SJCRH30 (cell line): ENCODE measurements around the gene PCCA. TPM values are rescaled to one million over a fixed set of nuclear protein-coding genes. Genes with fewer than 3 reads are reported as not detected.

Experiments
- DNase-seq, 2 experiments: peaks; one replicate each; pipeline ENCODE4 v3.0.0-alpha.2; 2015 to 2020
- H3K27ac ChIP-seq: fragments of 250-450 bp; sonication (Bioruptor Pico); 2 replicates; pipeline ENCODE4 v1.5.1; 2020; ENCODE audit warnings: mild to moderate bottlenecking, moderate library complexity
- H3K27me3 ChIP-seq: fragments of 250-450 bp; sonication (Bioruptor Pico); 2 replicates; pipeline ENCODE4 v1.5.1; 2020; ENCODE audit warnings: mild to moderate bottlenecking, moderate library complexity
- H3K36me3 ChIP-seq: fragments of 250-450 bp; sonication (Bioruptor Pico); 2 replicates; pipeline ENCODE4 v1.5.1; 2020; ENCODE audit warnings: mild to moderate bottlenecking, moderate library complexity
- H3K4me1 ChIP-seq: fragments of 250-450 bp; sonication (Bioruptor Pico); 2 replicates; pipeline ENCODE4 v1.5.1; 2020; ENCODE audit warnings: mild to moderate bottlenecking, moderate library complexity
- H3K4me3 ChIP-seq: fragments of 250-450 bp; sonication (Bioruptor Pico); 2 replicates; pipeline ENCODE4 v1.5.1; 2020; ENCODE audit warnings: mild to moderate bottlenecking, moderate library complexity
- H3K9me3 ChIP-seq: fragments of 250-450 bp; sonication (Bioruptor Pico); replicated peaks from 2 replicates; pipeline ENCODE4 v1.5.1; 2020; ENCODE audit warnings: mild to moderate bottlenecking, moderate library complexity
- total RNA-seq: library from RNA; depleted of rRNA; stranded (reverse); fragments of >200 nt; shearing (Covaris generic); gene quantifications from 2 replicates; pipeline ENCODE4 v1.2.3, GENCODE V29; 2014

Gene PCCA
- total RNA-seq, 1 experiment from 2014 or later, result 23.4 TPM

- H3K4me1 ChIP-seq, result peaks cover 6% of the 10 kb centered on the region; the same call in 1 of the 2 replicates
- no peak overlapping the region for H3K4me3 ChIP-seq
- H3K27ac ChIP-seq, result no peak overlapping the region; the same call in 1 of the 2 replicates
- H3K9me3 ChIP-seq, result no peaks in the 10 kb centered on the region
- no peak for DNase-seq
- H3K27me3 ChIP-seq, result no peaks in the 10 kb centered on the region
- H3K36me3 ChIP-seq, result peaks cover 10% of the 10 kb centered on the region
Measured at GRCh38 chr13:100333141-100333540, 244.2 kb downstream of the PCCA start.

DNA sequence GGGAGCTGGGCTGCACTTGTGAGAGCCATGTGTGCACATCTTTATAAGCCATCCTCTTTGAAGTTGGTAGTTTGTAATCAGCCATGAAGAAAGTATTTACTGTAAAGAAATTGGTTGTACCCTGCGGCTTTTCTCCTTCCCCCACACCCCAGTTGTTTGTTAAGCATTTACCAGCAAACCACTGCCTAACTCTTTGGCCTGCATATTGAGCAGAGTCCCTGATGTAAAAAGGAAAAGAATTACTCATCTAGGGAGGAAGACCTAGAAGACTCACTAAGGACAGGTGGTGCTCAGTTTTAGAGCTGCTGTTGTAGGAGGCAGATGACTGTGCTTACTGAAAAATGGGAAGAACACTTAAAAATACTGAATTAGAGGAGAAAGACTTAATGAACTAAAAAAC lies 245.3 kb downstream of the PCCA start:
- peaks cover 6% of the 10 kb centered on the region; the same call in 1 of the 2 replicates for H3K4me1 ChIP-seq
- peaks cover 7% of the 10 kb centered on the region for H3K36me3 ChIP-seq
- DNase-seq, result peak; percentile 7 to 40
- H3K9me3 ChIP-seq, result no peaks in the 10 kb centered on the region
- no peak overlapping the region for H3K27ac ChIP-seq
- H3K27me3 ChIP-seq, result no peaks in the 10 kb centered on the region
- H3K4me3 ChIP-seq, result no peak overlapping the region

DNA sequence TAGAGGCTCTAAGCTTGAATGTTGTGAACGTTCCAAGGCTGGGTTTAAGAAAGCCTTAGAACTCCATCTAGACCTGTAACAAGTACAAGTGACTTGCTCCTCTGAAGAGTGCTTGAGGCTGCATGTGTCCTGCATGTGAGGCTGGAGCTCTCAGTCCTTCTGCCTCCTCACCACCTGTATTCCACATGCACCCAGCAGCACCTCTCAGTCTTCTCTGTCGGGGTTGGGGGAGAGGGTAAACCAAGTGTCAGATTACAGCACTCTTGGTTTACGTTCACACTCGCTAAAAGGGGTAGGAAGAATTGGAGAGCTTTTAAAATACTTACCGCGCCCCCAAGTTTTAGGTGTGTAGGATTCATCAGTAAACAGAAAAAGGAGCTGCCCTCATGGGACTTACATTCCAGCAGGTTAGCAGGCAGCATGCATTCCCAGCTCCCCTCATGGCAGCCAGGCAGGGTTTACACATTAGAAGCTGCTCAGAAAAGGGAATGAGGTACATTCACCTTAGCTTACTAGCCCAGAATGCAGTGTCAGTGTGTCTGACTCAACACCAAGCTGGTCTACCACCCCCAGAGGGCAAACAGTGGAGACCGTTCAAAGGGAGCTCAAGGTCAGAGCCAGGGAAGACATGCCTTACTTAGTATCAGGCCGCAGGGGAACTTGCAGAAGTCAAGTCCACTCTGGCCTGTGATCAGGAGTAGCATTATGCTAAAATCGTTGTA lies 248.1 kb downstream of the PCCA start:
- Histone ChIP-seq H3K36me3 (0 out of 2 replicates have a peak, but pooled peaks cover 7% of the 10 kb centered on the region), H3K4me3 (no peak overlapping the region), H3K4me1 (peaks cover 6% of the 10 kb centered on the region; the same call in 1 of the 2 replicates), H3K9me3 (no peaks in the 10 kb centered on the region), H3K27ac (no peak overlapping the region), H3K27me3 (no peaks in the 10 kb centered on the region)
- no peak for DNase-seq

DNA sequence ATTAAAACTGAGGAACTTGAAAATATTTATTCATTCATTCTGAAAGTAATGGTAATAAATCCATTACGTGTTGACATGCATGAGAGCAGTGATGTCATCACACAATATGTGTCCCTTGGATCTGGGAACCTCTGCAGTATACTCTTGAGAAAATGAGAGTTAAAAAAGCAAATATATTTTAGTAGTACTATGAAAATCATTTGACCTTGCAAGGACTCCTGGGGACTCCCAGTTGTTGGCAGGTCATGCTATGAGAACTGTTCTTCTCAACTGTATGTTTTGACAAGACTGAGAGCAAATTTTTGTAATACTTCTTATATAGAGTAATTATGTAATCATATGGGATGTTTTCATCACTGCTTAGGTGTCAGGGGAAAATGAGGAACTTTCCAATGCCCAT lies 249.4 kb downstream of the PCCA start:
- Histone ChIP-seq H3K9me3 (no peaks in the 10 kb centered on the region), H3K4me3 (no peak overlapping the region), H3K36me3 (0 out of 2 replicates have a peak, but pooled peaks cover 6% of the 10 kb centered on the region), H3K4me1 (peaks cover 6% of the 10 kb centered on the region; the same call in 1 of the 2 replicates), H3K27me3 (no peaks in the 10 kb centered on the region), H3K27ac (no peak overlapping the region)
- no peak for DNase-seq

DNA sequence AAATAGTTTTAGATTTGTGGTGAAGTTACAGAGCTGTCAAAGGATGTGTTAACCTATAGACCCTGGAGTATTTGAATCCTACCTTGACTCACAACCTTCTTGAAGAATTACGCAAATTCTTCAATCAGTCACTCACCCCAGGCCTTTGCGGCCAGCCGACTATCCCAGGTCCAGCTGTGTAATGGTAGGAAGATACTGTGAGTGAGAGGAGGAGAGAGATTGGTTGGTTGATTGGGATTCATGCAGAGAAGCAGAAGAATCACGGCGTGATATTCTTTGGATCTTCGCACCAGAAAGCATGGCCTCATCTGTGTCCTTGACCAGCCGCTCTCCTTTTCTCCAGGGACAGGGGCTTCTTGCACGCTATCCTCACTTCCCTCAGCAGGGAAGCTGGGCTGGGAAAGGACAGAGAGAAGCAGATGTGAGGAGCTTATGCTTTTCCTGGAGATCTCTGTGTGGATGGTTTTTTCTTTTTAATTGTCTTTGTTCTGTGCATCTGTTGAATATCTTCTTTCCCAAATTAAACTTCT lies 250.6 kb downstream of the PCCA start:
- H3K27me3 ChIP-seq, result no peaks in the 10 kb centered on the region
- no peaks in the 10 kb centered on the region for H3K4me1 ChIP-seq
- no peak overlapping the region for H3K4me3 ChIP-seq
- no peak overlapping the region for H3K27ac ChIP-seq
- DNase-seq, result no peak
- H3K36me3 ChIP-seq, result no peaks in the 10 kb centered on the region
- no peaks in the 10 kb centered on the region for H3K9me3 ChIP-seq

DNA sequence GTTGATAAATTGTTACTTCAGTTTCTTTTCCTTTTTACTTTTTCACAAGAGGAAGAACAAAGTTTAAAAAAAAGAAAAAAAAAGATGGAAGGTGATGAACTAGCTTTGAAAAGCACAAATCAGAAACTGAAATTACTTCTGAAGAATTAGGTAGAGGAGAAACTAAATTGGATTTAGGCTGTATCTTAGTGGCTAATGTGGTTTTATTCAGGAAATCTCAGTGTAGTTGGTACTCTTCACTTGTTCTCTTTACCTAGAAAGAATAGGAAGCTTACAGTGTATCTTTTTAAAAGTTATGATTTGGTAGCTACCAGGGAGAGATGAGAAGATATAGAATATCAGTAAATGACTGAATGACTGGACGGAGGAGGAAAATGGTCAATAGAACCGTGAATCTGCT lies 252.0 kb downstream of the PCCA start:
- H3K9me3 ChIP-seq, result no peaks in the 10 kb centered on the region
- H3K36me3 ChIP-seq, result no peaks in the 10 kb centered on the region
- no peaks in the 10 kb centered on the region for H3K4me1 ChIP-seq
- no peak overlapping the region for H3K4me3 ChIP-seq
- DNase-seq, result no peak
- no peak overlapping the region for H3K27ac ChIP-seq
- no peaks in the 10 kb centered on the region for H3K27me3 ChIP-seq

DNA sequence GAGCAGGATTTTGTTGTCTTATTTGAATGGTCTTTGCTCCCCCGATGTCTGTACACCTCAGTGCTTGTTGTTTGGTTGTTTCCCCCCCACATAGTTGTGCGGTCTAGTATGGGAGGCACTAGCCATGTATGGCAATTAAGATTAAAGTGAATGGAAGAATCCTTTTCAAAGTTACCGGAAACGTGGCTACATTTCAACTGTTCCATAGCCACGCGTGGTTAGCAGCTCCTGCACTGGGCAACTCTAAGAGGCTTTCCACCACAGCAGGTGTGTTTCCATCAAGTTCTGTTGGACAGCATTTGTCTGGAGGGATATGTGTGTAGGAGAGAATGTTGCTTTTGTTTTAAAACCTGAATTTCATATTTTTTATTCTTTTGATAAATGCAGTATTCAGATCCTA lies 252.4 kb downstream of the PCCA start:
- H3K4me3 ChIP-seq, result no peak overlapping the region
- no peak for DNase-seq
- no peak overlapping the region for H3K27ac ChIP-seq
- H3K27me3 ChIP-seq, result no peaks in the 10 kb centered on the region
- H3K36me3 ChIP-seq, result 0 out of 2 replicates have a peak, but pooled peaks cover 2% of the 10 kb centered on the region
- no peaks in the 10 kb centered on the region for H3K9me3 ChIP-seq
- H3K4me1 ChIP-seq, result no peaks in the 10 kb centered on the region

GRCh38 chr13:100344544-100344943 lies 255.7 kb downstream of the PCCA start:
- Histone ChIP-seq H3K9me3 (no peaks in the 10 kb centered on the region), H3K27ac (no peak overlapping the region)

DNA sequence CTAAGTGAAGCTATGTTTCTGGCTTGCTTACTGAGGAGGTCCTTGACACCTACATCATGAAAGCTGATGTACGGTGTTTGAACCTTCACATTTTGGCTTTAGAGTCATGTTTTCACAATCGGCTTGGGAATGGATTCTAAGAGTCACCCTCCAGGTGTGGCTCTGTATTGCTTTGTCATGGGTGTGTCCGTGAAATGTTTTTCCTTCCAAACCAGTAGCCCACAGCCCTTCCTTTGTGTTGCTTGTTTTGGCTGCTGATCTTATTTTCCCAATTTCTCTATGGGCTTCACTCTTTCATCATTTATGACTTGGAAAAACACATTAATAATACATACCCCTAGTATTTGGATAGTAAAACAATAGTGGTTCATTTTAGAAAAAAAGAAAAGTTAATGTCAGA lies 259.1 kb downstream of the PCCA start:
- peaks cover 16% of the 10 kb centered on the region for H3K4me1 ChIP-seq
- no peak for DNase-seq
- no peak overlapping the region for H3K27ac ChIP-seq
- H3K36me3 ChIP-seq, result 0 out of 2 replicates have a peak, but pooled peaks cover 5% of the 10 kb centered on the region
- no peak overlapping the region for H3K4me3 ChIP-seq
- no peaks in the 10 kb centered on the region for H3K9me3 ChIP-seq
- H3K27me3 ChIP-seq, result no peaks in the 10 kb centered on the region

More at GRCh38 chr13:100344544-100344943, 255.7 kb downstream of the PCCA start:
- Histone ChIP-seq H3K36me3 (0 out of 2 replicates have a peak, but pooled peaks cover 5% of the 10 kb centered on the region), H3K4me1 (peaks cover 2% of the 10 kb centered on the region), H3K4me3 (no peak overlapping the region), H3K27me3 (no peaks in the 10 kb centered on the region)
- no peak for DNase-seq

- no peaks in the 10 kb centered on the region for H3K9me3 ChIP-seq
- H3K36me3 ChIP-seq, result 0 out of 2 replicates have a peak, but pooled peaks cover 5% of the 10 kb centered on the region
- DNase-seq, result peak; percentile 14 to 64
- H3K27ac ChIP-seq, result no peak overlapping the region
- peaks cover 16% of the 10 kb centered on the region for H3K4me1 ChIP-seq
- H3K27me3 ChIP-seq, result no peaks in the 10 kb centered on the region
- H3K4me3 ChIP-seq, result no peak overlapping the region
Measured at GRCh38 chr13:100349594-100349993, 260.7 kb downstream of the PCCA start.

DNA sequence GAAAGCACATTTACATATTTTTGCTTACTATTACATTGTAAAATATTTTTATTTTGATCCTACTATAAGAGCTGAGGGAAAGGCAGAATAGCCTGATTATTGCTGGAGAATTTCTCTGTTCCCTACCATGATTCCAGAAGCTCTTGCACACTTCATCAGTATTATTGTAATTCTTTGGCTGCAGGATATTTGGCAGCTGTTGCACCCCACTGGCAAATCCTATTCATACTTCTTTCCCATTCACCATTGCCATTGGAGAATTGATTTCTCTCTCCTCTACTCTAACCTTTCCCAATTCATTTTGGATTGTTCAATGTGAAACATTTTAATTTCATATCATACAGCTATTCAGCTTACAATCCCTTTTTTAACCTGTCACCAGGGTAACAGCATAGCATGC lies 261.7 kb downstream of the PCCA start:
- Histone ChIP-seq H3K9me3 (no peaks in the 10 kb centered on the region), H3K4me3 (no peak overlapping the region), H3K36me3 (0 out of 2 replicates have a peak, but pooled peaks cover 5% of the 10 kb centered on the region), H3K4me1 (peaks cover 16% of the 10 kb centered on the region), H3K27ac (no peak overlapping the region), H3K27me3 (no peaks in the 10 kb centered on the region)
- DNase-seq, result peak in 1 of 2 experiments; percentile 41

DNA sequence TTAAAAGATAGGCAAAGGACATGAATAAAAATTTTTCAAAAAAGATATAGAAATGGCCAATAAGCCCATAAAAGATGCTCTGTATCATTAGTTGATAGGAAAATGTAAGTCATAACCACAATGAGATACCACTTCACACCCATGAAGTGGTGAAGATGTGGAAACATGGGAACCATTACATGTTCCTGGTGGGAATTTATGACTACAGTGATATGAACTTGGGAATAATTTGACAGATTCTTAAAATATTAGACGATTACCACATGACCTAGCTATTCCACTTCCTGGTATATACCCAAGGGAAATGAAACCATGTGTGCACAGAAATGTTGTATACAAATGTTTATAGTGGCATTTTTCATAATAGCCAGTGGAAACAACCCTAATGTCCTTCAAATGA lies 267.5 kb downstream of the PCCA start:
- H3K9me3 ChIP-seq, result no peaks in the 10 kb centered on the region
- H3K4me1 ChIP-seq, result peaks cover 4% of the 10 kb centered on the region; the same call in 1 of the 2 replicates
- DNase-seq, result no peak
- H3K27ac ChIP-seq, result no peak overlapping the region
- H3K4me3 ChIP-seq, result no peak overlapping the region
- no peaks in the 10 kb centered on the region for H3K36me3 ChIP-seq
- H3K27me3 ChIP-seq, result no peaks in the 10 kb centered on the region

GRCh38 chr13:100356889-100357288 lies 268.0 kb downstream of the PCCA start:
- no peaks in the 10 kb centered on the region for H3K27me3 ChIP-seq
- no peaks in the 10 kb centered on the region for H3K36me3 ChIP-seq
- H3K4me1 ChIP-seq, result peaks cover 9% of the 10 kb centered on the region
- no peak for DNase-seq
- no peaks in the 10 kb centered on the region for H3K9me3 ChIP-seq
- H3K27ac ChIP-seq, result no peak overlapping the region
- no peak overlapping the region for H3K4me3 ChIP-seq

DNA sequence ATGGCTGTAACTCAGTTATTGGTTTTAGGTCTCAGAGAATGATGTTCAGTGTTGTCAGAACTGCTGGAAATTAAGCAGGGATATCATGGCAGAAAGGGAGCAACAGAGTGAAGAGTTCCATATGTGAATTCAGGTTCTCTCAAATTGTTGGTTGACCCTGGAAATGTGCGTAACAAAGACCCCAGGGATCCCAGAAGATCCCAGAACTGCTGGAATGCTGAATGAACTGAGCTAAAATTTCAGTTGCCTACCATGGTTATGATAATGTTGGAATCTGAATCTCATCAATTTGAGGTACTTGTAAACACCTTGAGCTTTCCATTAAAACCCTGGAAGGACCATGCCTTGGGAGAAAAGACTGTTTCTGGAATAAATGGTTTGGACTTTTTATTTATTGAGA lies 268.9 kb downstream of the PCCA start:
- H3K27ac ChIP-seq, result no peak overlapping the region
- H3K4me3 ChIP-seq, result no peak overlapping the region
- H3K4me1 ChIP-seq, result peaks cover 17% of the 10 kb centered on the region
- no peak for DNase-seq
- no peaks in the 10 kb centered on the region for H3K27me3 ChIP-seq
- H3K9me3 ChIP-seq, result no peaks in the 10 kb centered on the region
- no peaks in the 10 kb centered on the region for H3K36me3 ChIP-seq

- DNase-seq, result peak in 1 of 2 experiments; percentile 37
- Histone ChIP-seq H3K9me3 (no peaks in the 10 kb centered on the region), H3K4me1 (peaks cover 35% of the 10 kb centered on the region), H3K27ac (0 out of 2 replicates have a peak overlapping the region, but pooled peaks have one; percentile 74), H3K4me3 (no peak overlapping the region), H3K36me3 (no peaks in the 10 kb centered on the region; the same call in 1 of the 2 replicates), H3K27me3 (no peaks in the 10 kb centered on the region)
Measured at GRCh38 chr13:100361504-100361903, 272.6 kb downstream of the PCCA start.
